NB4 (cell line): ENCODE data around the gene IER3.

Source experiments
- DNase-seq: peaks from one replicate; pipeline ENCODE4 v3.0.0; 2010; ENCODE audit warnings: low read depth
- H3K4me3 ChIP-seq: one replicate; pipeline ENCODE4 v1.5.1; 2011; ENCODE audit warnings: mild to moderate bottlenecking, low read depth, low read length, moderate library complexity
- MYC ChIP-seq: IDR thresholded peaks from 2 replicates; pipeline ENCODE4 v1.6.1; 2011; ENCODE audit warnings: low read depth, low read length
- POLR2A ChIP-seq: IDR thresholded peaks from 2 replicates; pipeline ENCODE4 v1.6.1; 2011; ENCODE audit warnings: mild to moderate bottlenecking; ENCODE audit not compliant: insufficient read length; ENCODE audit errors: extremely low read depth
- TF ChIP-seq, protein P1 (sequence below): IDR thresholded peaks from one replicate; pipeline ENCODE4 v1.5.1; 2012; ENCODE audit warnings: low read depth, low read length
- TF ChIP-seq, protein P2 (sequence below): IDR thresholded peaks from 2 replicates; pipeline ENCODE4 v1.6.1; 2011; ENCODE audit warnings: low read depth, low read length

IER3 gene, protein sequence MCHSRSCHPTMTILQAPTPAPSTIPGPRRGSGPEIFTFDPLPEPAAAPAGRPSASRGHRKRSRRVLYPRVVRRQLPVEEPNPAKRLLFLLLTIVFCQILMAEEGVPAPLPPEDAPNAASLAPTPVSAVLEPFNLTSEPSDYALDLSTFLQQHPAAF

DNA sequence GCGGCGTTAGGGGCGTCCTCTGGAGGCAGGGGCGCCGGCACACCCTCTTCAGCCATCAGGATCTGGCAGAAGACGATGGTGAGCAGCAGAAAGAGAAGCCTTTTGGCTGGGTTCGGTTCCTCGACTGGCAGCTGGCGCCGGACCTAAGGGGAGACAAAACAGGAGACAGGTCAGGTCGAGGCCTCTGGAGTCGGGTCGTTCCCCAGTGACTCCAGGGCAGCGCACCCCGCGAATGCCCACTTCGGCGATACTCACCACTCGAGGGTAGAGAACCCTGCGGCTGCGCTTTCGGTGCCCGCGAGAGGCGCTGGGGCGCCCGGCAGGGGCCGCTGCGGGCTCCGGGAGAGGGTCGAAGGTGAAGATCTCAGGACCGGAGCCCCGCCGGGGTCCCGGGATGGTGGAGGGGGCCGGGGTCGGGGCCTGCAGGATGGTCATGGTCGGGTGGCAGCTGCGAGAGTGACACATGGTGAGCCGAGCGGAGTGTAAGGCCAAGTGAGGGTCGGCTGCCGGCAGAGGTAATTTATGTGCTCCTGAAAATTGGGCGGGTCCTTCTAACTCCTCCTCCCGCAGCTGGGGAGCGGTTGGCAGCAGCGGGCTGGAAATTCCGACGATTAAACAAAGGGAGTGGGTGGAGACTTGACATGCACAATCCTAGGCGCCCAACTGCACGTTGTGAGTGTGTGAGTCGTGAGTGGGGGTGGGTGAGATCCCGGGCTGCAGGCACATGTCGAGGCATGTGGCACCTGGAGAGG lies at the start of gene IER3:
Gene IER3 (minus strand): TSS at position 494 of the 752 bp plus-strand sequence. CDS start 29 bp downstream, at position 465.
- DNase-seq: peak; percentile 81
- H3K4me3 ChIP-seq: peak within 1 kb of the TSS; percentile 45

DNA sequence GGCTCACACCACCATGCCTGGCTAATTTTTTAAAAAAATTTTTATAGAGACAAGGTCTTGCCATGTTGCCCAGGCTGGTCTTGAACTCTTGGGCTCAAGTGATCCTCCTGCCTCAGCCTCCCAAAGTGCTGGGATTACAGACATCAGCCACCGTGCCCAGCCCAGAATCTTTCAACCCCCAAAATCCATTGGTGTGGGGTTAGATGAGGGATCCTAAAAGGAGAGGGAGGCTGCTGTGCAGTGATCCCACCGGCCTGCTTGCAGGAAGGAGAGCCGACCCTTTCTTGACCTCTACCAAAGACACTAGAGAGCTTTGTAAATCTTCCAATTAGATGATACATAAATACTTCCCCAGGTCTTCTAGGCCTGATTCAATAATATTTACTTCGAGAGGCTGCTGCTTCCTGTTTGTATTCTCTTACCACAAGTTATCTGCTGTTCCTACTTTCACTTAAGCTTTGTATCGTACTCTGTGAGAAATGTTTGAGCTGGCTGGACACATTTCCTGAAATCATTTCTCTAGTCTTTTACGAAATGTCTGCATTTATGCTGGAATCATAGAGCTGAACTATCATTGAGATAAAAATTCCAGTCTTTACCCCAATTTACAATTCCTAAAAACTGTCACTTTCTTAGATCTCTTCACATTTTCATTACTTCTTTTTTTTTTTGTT lies 49.3 kb upstream of the IER3 start:
- no peak for TF ChIP-seq MYC
- no peak for TF ChIP-seq POLR2A
- TF ChIP-seq, protein P1, sequence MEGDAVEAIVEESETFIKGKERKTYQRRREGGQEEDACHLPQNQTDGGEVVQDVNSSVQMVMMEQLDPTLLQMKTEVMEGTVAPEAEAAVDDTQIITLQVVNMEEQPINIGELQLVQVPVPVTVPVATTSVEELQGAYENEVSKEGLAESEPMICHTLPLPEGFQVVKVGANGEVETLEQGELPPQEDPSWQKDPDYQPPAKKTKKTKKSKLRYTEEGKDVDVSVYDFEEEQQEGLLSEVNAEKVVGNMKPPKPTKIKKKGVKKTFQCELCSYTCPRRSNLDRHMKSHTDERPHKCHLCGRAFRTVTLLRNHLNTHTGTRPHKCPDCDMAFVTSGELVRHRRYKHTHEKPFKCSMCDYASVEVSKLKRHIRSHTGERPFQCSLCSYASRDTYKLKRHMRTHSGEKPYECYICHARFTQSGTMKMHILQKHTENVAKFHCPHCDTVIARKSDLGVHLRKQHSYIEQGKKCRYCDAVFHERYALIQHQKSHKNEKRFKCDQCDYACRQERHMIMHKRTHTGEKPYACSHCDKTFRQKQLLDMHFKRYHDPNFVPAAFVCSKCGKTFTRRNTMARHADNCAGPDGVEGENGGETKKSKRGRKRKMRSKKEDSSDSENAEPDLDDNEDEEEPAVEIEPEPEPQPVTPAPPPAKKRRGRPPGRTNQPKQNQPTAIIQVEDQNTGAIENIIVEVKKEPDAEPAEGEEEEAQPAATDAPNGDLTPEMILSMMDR: no peak
- TF ChIP-seq, protein P2, sequence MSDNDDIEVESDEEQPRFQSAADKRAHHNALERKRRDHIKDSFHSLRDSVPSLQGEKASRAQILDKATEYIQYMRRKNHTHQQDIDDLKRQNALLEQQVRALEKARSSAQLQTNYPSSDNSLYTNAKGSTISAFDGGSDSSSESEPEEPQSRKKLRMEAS: no peak
- DNase-seq: peak; percentile 55
- no peak overlapping the region for H3K4me3 ChIP-seq

More for the DNA sequence above, at the start of gene IER3:
- TF ChIP-seq, protein P2: no peak
- TF ChIP-seq, protein P1: peak; percentile 64

DNA sequence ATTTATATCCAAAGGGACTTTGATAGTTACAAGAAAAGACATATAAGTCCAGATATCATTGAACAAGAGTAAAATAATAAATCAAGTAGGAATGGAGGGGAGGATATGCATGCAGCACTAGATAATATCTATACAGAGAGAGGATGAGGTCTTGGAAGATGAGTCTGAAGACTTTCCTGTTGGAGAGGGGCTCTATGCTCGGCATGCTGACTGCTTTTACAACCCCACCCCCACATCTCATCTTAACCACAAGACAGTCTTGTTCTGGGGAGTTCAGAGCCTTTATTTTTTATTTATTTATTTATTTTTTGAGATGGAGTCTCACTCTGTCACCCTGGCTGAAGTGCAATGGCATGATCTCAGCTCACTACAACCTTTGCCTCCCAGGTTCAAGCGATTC lies 48.4 kb upstream of the IER3 start:
- TF ChIP-seq, protein P2: no peak
- TF ChIP-seq MYC (no peak), POLR2A (no peak)
- TF ChIP-seq, protein P1: no peak
- no peak overlapping the region for H3K4me3 ChIP-seq
- no peak for DNase-seq

DNA sequence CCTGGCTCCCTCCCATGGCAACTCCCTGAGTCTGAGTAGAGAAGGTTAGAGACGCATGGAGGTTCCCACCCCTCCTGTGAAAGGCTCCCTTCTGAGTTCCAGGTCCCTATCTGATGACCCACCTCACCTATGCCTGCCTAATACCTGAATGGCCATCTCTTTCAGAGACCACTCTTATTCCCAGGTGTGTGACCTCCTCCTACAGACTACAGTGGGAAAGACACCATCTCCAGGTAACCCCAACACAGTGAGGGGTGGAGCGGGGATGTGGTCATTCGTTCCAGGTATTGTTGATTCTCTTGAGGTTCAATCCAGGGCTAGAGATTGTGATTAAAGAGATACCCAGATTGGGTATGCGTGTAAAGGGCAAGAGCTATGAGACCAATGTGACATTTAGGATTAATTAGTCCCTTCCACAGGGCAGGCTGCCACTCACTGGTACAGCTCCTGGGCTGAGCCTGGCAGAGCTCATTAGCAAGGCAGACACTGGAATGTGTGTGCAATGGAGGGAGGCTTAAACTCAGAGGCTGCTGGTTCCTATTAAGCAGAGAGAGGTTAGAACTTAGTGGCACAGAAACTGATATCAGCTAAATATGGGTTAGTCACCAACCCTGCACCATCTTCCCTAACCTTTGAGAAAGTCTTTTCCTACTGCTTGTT lies 46.5 kb upstream of the IER3 start:
- DNase-seq: no peak
- H3K4me3 ChIP-seq: no peak overlapping the region
- TF ChIP-seq, protein P1: no peak
- no peak for TF ChIP-seq MYC
- no peak for TF ChIP-seq POLR2A
- TF ChIP-seq, protein P2: no peak

DNA sequence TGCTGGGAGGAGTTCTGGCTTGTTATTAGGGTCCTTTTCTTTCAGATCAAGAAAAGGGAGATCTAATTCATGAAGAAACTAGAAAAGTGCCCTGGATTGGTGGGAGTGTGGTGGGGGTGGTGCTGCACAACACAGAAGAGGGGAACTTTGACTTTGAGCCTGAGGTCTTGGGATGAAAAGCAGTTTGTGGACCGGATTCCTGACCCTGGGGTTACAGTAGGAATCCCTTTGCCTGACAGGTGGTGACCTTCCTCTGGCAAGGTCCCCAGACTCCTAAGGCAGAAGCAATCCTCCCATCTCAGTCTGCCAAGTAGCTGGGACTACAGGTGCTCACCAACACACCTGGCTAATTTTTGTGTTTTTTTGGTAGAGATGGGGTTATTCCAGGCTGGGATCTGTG lies 45.3 kb upstream of the IER3 start:
- no peak overlapping the region for H3K4me3 ChIP-seq
- TF ChIP-seq, protein P1: no peak
- TF ChIP-seq, protein P2: no peak
- TF ChIP-seq MYC: no peak
- no peak for TF ChIP-seq POLR2A
- no peak for DNase-seq
